Hepatocyte (in vitro differentiated cells): ENCODE measurements around the gene NCBP3. TPM values are rescaled to one million over a fixed set of nuclear protein-coding genes. Genes with fewer than 3 reads are reported as not detected.
"Not testable (repeated sequence)": the region's sequence is repeated elsewhere in the genome, so short reads cannot be mapped to it uniquely, and the experiment has no call there.

Source experiments
- DNase-seq: peaks from one replicate; pipeline ENCODE4 v3.0.0-alpha.2; 2016; ENCODE audit warnings: low spot score
- H2AFZ ChIP-seq: fragments of 200-600 bp; sonication (generic); 2 replicates; pipeline ENCODE4 v1.6.0; 2016; ENCODE audit warnings: antibody characterized with exemption, mild to moderate bottlenecking
- H3K27ac ChIP-seq: fragments of 200-600 bp; sonication (generic); 2 replicates; pipeline ENCODE4 v1.5.1; 2016; ENCODE audit warnings: mild to moderate bottlenecking
- H3K27me3 ChIP-seq: fragments of 200-600 bp; sonication (generic); 2 replicates; pipeline ENCODE4 v1.6.1; 2016
- H3K36me3 ChIP-seq: fragments of 200-600 bp; sonication (generic); replicated peaks from 2 replicates; pipeline ENCODE4 v1.5.1; 2016; ENCODE audit warnings: low read depth; ENCODE audit not compliant: insufficient read depth
- H3K4me1 ChIP-seq: fragments of 200-600 bp; sonication (generic); 2 replicates; pipeline ENCODE4 v1.5.1; 2016; ENCODE audit warnings: mild to moderate bottlenecking, moderate library complexity; ENCODE audit not compliant: insufficient read depth
- H3K4me2 ChIP-seq: fragments of 200-600 bp; sonication (generic); 2 replicates; pipeline ENCODE4 v1.6.0; 2016
- H3K4me3 ChIP-seq: fragments of 200-600 bp; sonication (generic); 2 replicates; pipeline ENCODE4 v1.5.1; 2016; ENCODE audit warnings: mild to moderate bottlenecking
- H3K79me2 ChIP-seq: fragments of 200-600 bp; sonication (generic); 2 replicates; pipeline ENCODE4 v1.6.0; 2017; ENCODE audit warnings: mild to moderate bottlenecking
- H3K9me2 ChIP-seq: fragments of 200-600 bp; sonication (generic); replicated peaks from 2 replicates; pipeline ENCODE4 v1.6.0; 2017; ENCODE audit warnings: mild to moderate bottlenecking; ENCODE audit not compliant: insufficient read depth
- H3K9me3 ChIP-seq: fragments of 200-600 bp; sonication (generic); 2 replicates; pipeline ENCODE4 v1.5.1; 2016; ENCODE audit warnings: low read depth, mild to moderate bottlenecking
- H4K20me1 ChIP-seq: fragments of 200-600 bp; sonication (generic); 2 replicates; pipeline ENCODE4 v1.6.0; 2016; ENCODE audit warnings: mild to moderate bottlenecking; ENCODE audit not compliant: insufficient read depth, poor library complexity, severe bottlenecking
- CTCF ChIP-seq: fragments of 200-600 bp; sonication (generic); IDR thresholded peaks from 2 replicates; pipeline ENCODE4 v1.5.1; 2016; ENCODE audit warnings: antibody characterized with exemption, mild to moderate bottlenecking; ENCODE audit not compliant: poor library complexity
- EZH2 ChIP-seq: fragments of 200-600 bp; sonication (generic); IDR thresholded peaks from 2 replicates; pipeline ENCODE4 v1.6.1; 2016; ENCODE audit warnings: antibody characterized with exemption, mild to moderate bottlenecking, borderline replicate concordance
- EZH2phosphoT487 ChIP-seq: fragments of 200-600 bp; sonication (generic); IDR thresholded peaks from one replicate; pipeline ENCODE4 v1.6.1; 2018; ENCODE audit warnings: antibody characterized with exemption, mild to moderate bottlenecking, low read depth, moderate library complexity; ENCODE audit not compliant: unreplicated experiment, severe bottlenecking
- WGBS: methylation state at CpG from one replicate; pipeline ENCODE4 v1.1.6; 2016; ENCODE audit warnings: low lambda C conversion rate; ENCODE audit errors: missing lambda C conversion rate; 5-methylcytosine and 5-hydroxymethylcytosine counted together
- polyA plus RNA-seq: library from polyadenylated mRNA; unstranded; fragments of >200 nt; fragmentation: Nextera tagmentation; extraction: Ambion mirVana; gene quantifications from 2 replicates; pipeline ENCODE4 v1.2.1, GENCODE V29; 2016
- total RNA-seq: library from RNA; depleted of rRNA; stranded (reverse); fragments of >200 nt; gene quantifications from 2 replicates; pipeline ENCODE4 v1.2.3, GENCODE V29; 2014

Gene NCBP3
- total and polyA plus RNA-seq, 2 experiments from 2014 or later = 20.6 to 31.8 TPM

- Histone ChIP-seq H3K27me3 (no peaks in the 10 kb centered on the region), H3K4me2 (peak overlapping the region; percentile 92), H3K9me2 (no peaks in the 10 kb centered on the region), H3K27ac (peak overlapping the region; percentile 98), H3K4me1 (peaks cover 5% of the 10 kb centered on the region), H2AFZ (peak overlapping the region; percentile 95), H3K36me3 (no peaks in the 10 kb centered on the region), H3K4me3 (peak overlapping the region; percentile 86), H4K20me1 (no peaks in the 10 kb centered on the region), H3K79me2 (peaks cover 56% of the 10 kb centered on the region), H3K9me3 (no peaks in the 10 kb centered on the region)
- TF ChIP-seq CTCF = no peak
- TF ChIP-seq EZH2phosphoT487 = no peak
- no peak for TF ChIP-seq EZH2
- 0% methylated on average over 8 of the region's 8 CpGs for WGBS
- DNase-seq = peak; percentile 30
Measured at GRCh38 chr17:3845291-3845620, 790 bp downstream of the NCBP3 start.

- not testable (repeated sequence) for H3K9me2 ChIP-seq, H3K36me3 ChIP-seq, H4K20me1 ChIP-seq, H2AFZ ChIP-seq, H3K4me1 ChIP-seq, H3K27me3 ChIP-seq, H3K9me3 ChIP-seq, DNase-seq, H3K27ac ChIP-seq
- Histone ChIP-seq H3K79me2 (peaks cover 63% of the 10 kb centered on the region), H3K4me2 (peak overlapping the region; percentile 92), H3K4me3 (peak overlapping the region; percentile 86)
- 95% methylated on average over 19 of the region's 19 CpGs for WGBS
Measured at GRCh38 chr17:3844556-3844955, 1.5 kb downstream of the NCBP3 start.

DNA sequence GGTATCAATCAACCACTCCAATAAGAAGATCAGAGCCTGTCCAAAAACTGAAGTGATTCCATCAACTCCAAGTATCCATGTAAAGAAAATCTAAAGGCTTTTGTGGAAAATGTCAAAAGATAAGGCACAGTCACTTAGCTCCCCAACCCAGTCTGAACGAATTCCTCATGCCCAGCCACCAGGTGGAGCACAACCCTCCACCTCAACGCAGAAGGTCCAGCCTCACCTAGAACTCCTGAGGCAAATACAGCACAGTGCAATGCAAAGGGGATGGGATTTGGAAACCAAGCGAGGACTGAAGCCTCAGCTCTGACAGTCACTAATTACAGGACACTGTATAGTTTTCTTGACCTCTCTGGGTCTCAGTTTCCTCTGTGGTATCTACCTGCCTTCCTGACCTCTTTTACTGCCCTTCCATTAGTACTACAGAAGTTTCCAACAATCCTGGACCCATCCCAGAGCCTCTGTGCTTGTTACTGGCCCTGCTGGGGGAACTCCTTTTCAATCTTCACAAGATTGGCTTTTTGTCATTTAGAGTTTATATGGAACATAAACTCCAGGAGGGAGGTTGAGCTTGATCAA, 2.0 kb downstream of the NCBP3 start:
- Histone ChIP-seq H3K27ac (no peak overlapping the region), H3K4me1 (peaks cover 5% of the 10 kb centered on the region), H3K9me3 (no peaks in the 10 kb centered on the region), H3K9me2 (no peaks in the 10 kb centered on the region), H2AFZ (no peak overlapping the region), H3K79me2 (peaks cover 69% of the 10 kb centered on the region), H3K4me2 (peak overlapping the region; percentile 92), H3K36me3 (peaks cover 3% of the 10 kb centered on the region), H3K27me3 (no peaks in the 10 kb centered on the region), H4K20me1 (no peaks in the 10 kb centered on the region), H3K4me3 (no peak overlapping the region)
- TF ChIP-seq EZH2phosphoT487 (no peak), CTCF (peak; percentile 51), EZH2 (no peak)
- peak; percentile 63 for DNase-seq
- WGBS = 43% methylated on average over 3 of the region's 3 CpGs

DNA sequence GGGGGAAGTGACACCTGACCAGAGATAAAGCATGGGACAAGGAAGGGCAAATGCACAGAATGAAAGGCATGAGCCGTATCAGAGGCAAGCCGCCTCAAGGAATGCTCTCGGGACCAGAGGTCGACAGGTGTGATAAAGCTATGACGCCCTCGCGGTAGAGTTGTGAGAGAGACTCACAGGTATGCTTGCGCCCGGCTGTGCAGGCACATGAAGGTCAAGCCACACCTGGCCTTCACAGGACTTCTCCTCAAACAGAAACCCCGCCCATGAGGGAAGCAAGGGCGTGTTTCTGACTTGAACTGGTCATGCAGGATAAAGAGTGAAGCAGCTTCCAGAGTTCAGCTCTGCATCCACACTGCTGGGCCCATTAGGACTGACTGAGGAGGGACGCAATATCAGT, 7.8 kb downstream of the NCBP3 start:
- Histone ChIP-seq H3K4me1 (no peaks in the 10 kb centered on the region), H3K27me3 (no peaks in the 10 kb centered on the region), H3K4me2 (no peak overlapping the region), H4K20me1 (peaks cover 4% of the 10 kb centered on the region), H3K79me2 (peaks cover 86% of the 10 kb centered on the region), H3K4me3 (no peak overlapping the region), H3K9me2 (no peaks in the 10 kb centered on the region), H3K9me3 (no peaks in the 10 kb centered on the region), H3K36me3 (peaks cover 3% of the 10 kb centered on the region), H2AFZ (no peak overlapping the region), H3K27ac (peak overlapping the region; percentile 89)
- TF ChIP-seq EZH2 (no peak), EZH2phosphoT487 (no peak), CTCF (no peak)
- 68% methylated on average over 12 of the region's 12 CpGs for WGBS
- peak; percentile 88 for DNase-seq
